CD4-positive, alpha-beta T cell (primary cell): Measurements from ENCODE around the gene PAN2. TPM values are rescaled to one million over a fixed set of nuclear protein-coding genes. Genes with fewer than 3 reads are reported as not detected.

Experiments used
- ATAC-seq: fragments of 200-7000 bp; cut with Tn5 transposase; one replicate; pipeline ENCODE4 v1.10.0; 2022; ENCODE audit warnings: mild to moderate bottlenecking; ENCODE audit not compliant: poor library complexity
- CTCF ChIA-PET: fragments of 350-600 bp; sonication (Branson Sonifier 250); formaldehyde crosslinking; loops from one replicate; lab custom pipeline; 2021; ENCODE audit warnings: antibody characterized with exemption, inconsistent platforms; lab: Charles Lee
- POLR2A ChIA-PET: fragments of 350-600 bp; sonication (Branson Sonifier 250); formaldehyde crosslinking; loops from one replicate; lab custom pipeline; 2021; ENCODE audit warnings: antibody characterized with exemption, inconsistent platforms; lab: Charles Lee
- DNase-seq, 14 experiments: peaks; one replicate each; pipeline ENCODE4 v3.0.0-alpha.2; 2013 to 2020; ENCODE audit warnings: mixed read lengths in 2 of 14
- H3K27ac ChIP-seq, 2 donors: one replicate each; pipeline versions ENCODE4 v1.5.1 to v1.7.0; 2013; ENCODE audit warnings: low read length in 2 of 2, low read depth in 1 of 2, mild to moderate bottlenecking in 1 of 2
- H3K27me3 ChIP-seq, 2 experiments: 1 replicate in 1 of 2; 2 replicates in 1 of 2; pipeline versions ENCODE4 v1.6.1 to v1.7.0; 2013; ENCODE audit warnings: low read length in 2 of 2, control low read depth in 1 of 2, mild to moderate bottlenecking in 1 of 2, moderate library complexity in 1 of 2; ENCODE audit not compliant: insufficient read depth in 2 of 2, control insufficient read depth in 1 of 2
- H3K36me3 ChIP-seq: one replicate; pipeline ENCODE4 v1.6.1; 2013; ENCODE audit warnings: low read length, control low read depth; ENCODE audit not compliant: insufficient read depth
- H3K4me1 ChIP-seq: one replicate; pipeline ENCODE4 v1.6.1; 2013; ENCODE audit warnings: low read length, control low read depth; ENCODE audit not compliant: insufficient read depth
- H3K4me3 ChIP-seq: one replicate; pipeline ENCODE4 v1.5.1; 2013; ENCODE audit warnings: mild to moderate bottlenecking, low read length, moderate library complexity
- H3K9me3 ChIP-seq, 2 experiments: 1 replicate in 1 of 2; 2 replicates in 1 of 2; pipeline versions ENCODE4 v1.6.1 to v1.7.0; 2013; ENCODE audit warnings: low read length in 2 of 2, mild to moderate bottlenecking in 2 of 2, control low read depth in 1 of 2, moderate library complexity in 1 of 2; ENCODE audit not compliant: control insufficient read depth in 1 of 2, insufficient read depth in 1 of 2
- H3K27ac Mint-ChIP-seq: one replicate; pipeline ENCODE4 v1.8.0; 2020; ENCODE audit warnings: mixed read lengths
- H3K27me3 Mint-ChIP-seq: one replicate; pipeline ENCODE4 v1.8.0; 2021; ENCODE audit warnings: mixed read lengths
- H3K36me3 Mint-ChIP-seq: one replicate; pipeline ENCODE4 v1.8.0; 2021; ENCODE audit warnings: low read depth, mixed read lengths
- H3K4me1 Mint-ChIP-seq: one replicate; pipeline ENCODE4 v1.8.0; 2021; ENCODE audit warnings: low read depth, mixed read lengths
- H3K4me3 Mint-ChIP-seq: one replicate; pipeline ENCODE4 v1.8.0; 2020; ENCODE audit warnings: mild to moderate bottlenecking, mixed read lengths
- H3K9me3 Mint-ChIP-seq: one replicate; pipeline ENCODE4 v1.8.0; 2020; ENCODE audit warnings: mixed read lengths
- CTCF ChIP-seq: fragments of 200-600 bp; IDR thresholded peaks from one replicate; pipeline ENCODE4 v1.8.0; 2022; ENCODE audit warnings: antibody characterized with exemption, mild to moderate bottlenecking
- intact Hi-C, 2 experiments: fragments of 100-400 bp; cut with DNase I in 1 of 2; cut with micrococcal nuclease in 1 of 2; formaldehyde crosslinking; loops; one replicate each; pipeline versions ENCODE4 v1.15.1 to v1.9.0; 2023 to 2025; cut with DNase I, micrococcal nuclease
- total RNA-seq, 174 experiments: library from RNA in 2 of 174; stranded (reverse) in 2 of 174; gene quantifications; one replicate each; pipeline ENCODE4 v1.2.3 and lab custom pipeline; 2021 to 2026

Gene PAN2
- total RNA-seq, 2 experiments from 2014 or later, result 104 to 107 TPM

- no peaks in the 10 kb centered on the region for H3K27me3 Mint-ChIP-seq
- H3K9me3 Mint-ChIP-seq, result no peaks in the 10 kb centered on the region
- no peak for TF ChIP-seq CTCF
- DNase-seq (no peak), ATAC-seq (no peak)
- no peaks in the 10 kb centered on the region for H3K9me3 ChIP-seq
- CTCF ChIA-PET, result interaction anchor here (0.6 to 4.5 kb wide), 2 partner anchors 39 to 148 kb away, joined by 3 to 20 read pairs; partner anchors contain the start of gene ANKRD52
- peak overlapping the region; percentile 59 for H3K27ac Mint-ChIP-seq
- intact Hi-C loops, result no loop called here
- H3K4me3 ChIP-seq, result no peak overlapping the region
- no peaks in the 10 kb centered on the region for H3K27me3 ChIP-seq
- peaks cover 58% of the 10 kb centered on the region for H3K36me3 Mint-ChIP-seq
- H3K4me1 Mint-ChIP-seq, result peaks cover 77% of the 10 kb centered on the region
- peak overlapping the region; percentile 71 for H3K4me3 Mint-ChIP-seq
- POLR2A ChIA-PET, result interaction anchor here (3.6 kb wide), 1 partner anchor 19 kb away, joined by 31 read pairs; the partner anchor contains the start of gene CNPY2
- peaks cover 59% of the 10 kb centered on the region for H3K4me1 ChIP-seq
- no peak overlapping the region for H3K27ac ChIP-seq
- peaks cover 21% of the 10 kb centered on the region for H3K36me3 ChIP-seq
Measured at GRCh38 chr12:56297400-56297799, 36.4 kb downstream of the PAN2 start.

- Histone ChIP-seq H3K27ac (no peak overlapping the region), H3K4me3 (no peak overlapping the region), H3K4me1 (peaks cover 60% of the 10 kb centered on the region), H3K9me3 (no peaks in the 10 kb centered on the region), H3K27me3 (no peaks in the 10 kb centered on the region), H3K36me3 (peaks cover 25% of the 10 kb centered on the region)
- CTCF ChIA-PET, result interaction anchor here (0.6 kb wide), 1 partner anchor 142 kb away, joined by 4 read pairs; no protein-coding TSS in a partner anchor
- Mint-ChIP-seq H3K36me3 (peaks cover 60% of the 10 kb centered on the region), H3K27me3 (no peaks in the 10 kb centered on the region), H3K9me3 (no peaks in the 10 kb centered on the region), H3K4me1 (peaks cover 75% of the 10 kb centered on the region), H3K4me3 (peak overlapping the region; percentile 30), H3K27ac (peak overlapping the region; percentile 59)
- no peak for TF ChIP-seq CTCF
- DNase-seq (no peak), ATAC-seq (no peak)
- intact Hi-C loops, result no loop called here
- POLR2A ChIA-PET, result no interaction called here
Measured at GRCh38 chr12:56296295-56296694, 37.5 kb downstream of the PAN2 start.

- no peaks in the 10 kb centered on the region for H3K9me3 Mint-ChIP-seq
Measured at GRCh38 chr12:56293795-56294194, 40.0 kb downstream of the PAN2 start.

More at GRCh38 chr12:56293795-56294194, 40.0 kb downstream of the PAN2 start:
- Mint-ChIP-seq H3K27ac (no peak overlapping the region), H3K27me3 (no peaks in the 10 kb centered on the region), H3K4me3 (no peak overlapping the region), H3K36me3 (peaks cover 61% of the 10 kb centered on the region), H3K4me1 (peaks cover 59% of the 10 kb centered on the region)
- intact Hi-C loops, result no loop called here
- ATAC-seq (no peak), DNase-seq (no peak)
- Histone ChIP-seq H3K36me3 (peaks cover 40% of the 10 kb centered on the region), H3K4me1 (peaks cover 50% of the 10 kb centered on the region), H3K4me3 (no peak overlapping the region), H3K27me3 (no peaks in the 10 kb centered on the region), H3K27ac (no peak overlapping the region), H3K9me3 (no peaks in the 10 kb centered on the region)
- POLR2A ChIA-PET, result no interaction called here
- no peak for TF ChIP-seq CTCF
- CTCF ChIA-PET, result interaction anchor here (0.6 kb wide), 1 partner anchor 228 kb away, joined by 3 read pairs; no protein-coding TSS in a partner anchor
